IMR-90 (cell line): ENCODE data around the gene STAM2. TPM values are rescaled to one million over a fixed set of nuclear protein-coding genes. Genes with fewer than 3 reads are reported as not detected.
A peak's percentile ranks its signal among the peaks of the same experiment; 100 is the strongest.

ENCODE experiments used
- ATAC-seq: fragments of 200-7000 bp; cut with Tn5 transposase; 2 replicates; pipeline ENCODE4 v1.9.1; 2020; ENCODE audit warnings: low read depth, mild to moderate bottlenecking, moderate library complexity
- BruUV-seq: library from RNA; stranded (reverse); fragments of 400-500 nt; replicated peaks from 2 replicates; lab custom pipeline; 2021; lab: Mats Ljungman, UMichigan
- CTCF ChIA-PET: fragments of 300-600 bp; formaldehyde crosslinking; extraction: SDS; loops from one replicate; lab custom pipeline; 2021; ENCODE audit warnings: antibody characterized with exemption; lab: Yijun Ruan, JAX
- POLR2A ChIA-PET: fragments of 300-600 bp; sonication (Branson Sonifier 250); formaldehyde crosslinking; loops from one replicate; lab custom pipeline; 2022; ENCODE audit warnings: antibody characterized with exemption; ENCODE audit not compliant: unreplicated experiment; lab: Charles Lee
- DNase-seq: peaks from one replicate; pipeline ENCODE4 v3.0.0; 2013
- H2AFZ ChIP-seq: replicated peaks from 2 replicates; pipeline ENCODE3; 2013; ENCODE audit warnings: low read length, mild to moderate bottlenecking; ENCODE audit not compliant: poor library complexity
- H2AK5ac ChIP-seq: 2 replicates; pipeline ENCODE4 v1.6.1; 2013; ENCODE audit warnings: low read depth, low read length, inconsistent platforms
- H2AK9ac ChIP-seq: replicated peaks from 2 replicates; pipeline ENCODE3; 2013; ENCODE audit warnings: mild to moderate bottlenecking, low read depth, low read length, moderate library complexity; ENCODE audit not compliant: poor library complexity
- H2BK120ac ChIP-seq: 2 replicates; pipeline ENCODE4 v1.6.1; 2013; ENCODE audit warnings: low read depth, low read length, inconsistent platforms
- H2BK15ac ChIP-seq: 3 replicates; pipeline ENCODE4 v1.6.1; 2013; ENCODE audit warnings: low read depth, low read length, inconsistent platforms
- H2BK20ac ChIP-seq: 2 replicates; pipeline ENCODE4 v1.6.1; 2013; ENCODE audit warnings: low read depth, mild to moderate bottlenecking, inconsistent platforms, low read length, moderate library complexity
- H2BK5ac ChIP-seq: 2 replicates; pipeline ENCODE4 v1.6.1; 2013; ENCODE audit warnings: mild to moderate bottlenecking, low read depth, low read length, inconsistent platforms; ENCODE audit not compliant: poor library complexity, severe bottlenecking
- H3K14ac ChIP-seq: replicated peaks from 2 replicates; pipeline ENCODE4 v1.6.1; 2013; ENCODE audit warnings: low read depth, low read length, inconsistent platforms
- H3K18ac ChIP-seq: 2 replicates; pipeline ENCODE4 v1.6.1; 2013; ENCODE audit warnings: low read depth, low read length, control low read depth
- H3K23ac ChIP-seq: 2 replicates; pipeline ENCODE4 v1.6.1; 2013; ENCODE audit warnings: low read depth, low read length, inconsistent platforms
- H3K27ac ChIP-seq: 2 replicates; pipeline ENCODE4 v1.5.1; 2013; ENCODE audit warnings: mild to moderate bottlenecking, control low read depth, low read length; ENCODE audit not compliant: insufficient read depth
- H3K27me3 ChIP-seq: 2 replicates; pipeline ENCODE4 v1.6.1; 2013; ENCODE audit warnings: low read length; ENCODE audit not compliant: control insufficient read depth, insufficient read depth
- H3K36me3 ChIP-seq: 2 replicates; pipeline ENCODE4 v1.6.1; 2013; ENCODE audit warnings: low read length, mixed read lengths; ENCODE audit not compliant: control insufficient read depth, insufficient read depth
- H3K4ac ChIP-seq: 2 replicates; pipeline ENCODE4 v1.6.1; 2013; ENCODE audit warnings: low read depth, low read length, inconsistent platforms
- H3K4me1 ChIP-seq: 2 replicates; pipeline ENCODE4 v1.6.1; 2013; ENCODE audit warnings: low read length, mixed read lengths; ENCODE audit not compliant: control insufficient read depth, insufficient read depth
- H3K4me2 ChIP-seq: 2 replicates; pipeline ENCODE4 v1.6.1; 2013; ENCODE audit warnings: low read depth, mild to moderate bottlenecking, control low read depth, low read length, moderate library complexity
- H3K4me3 ChIP-seq: 2 replicates; pipeline ENCODE4 v1.5.1; 2013; ENCODE audit warnings: low read depth, mild to moderate bottlenecking, control low read depth, low read length, moderate library complexity; ENCODE audit not compliant: insufficient read depth
- H3K56ac ChIP-seq: 2 replicates; pipeline ENCODE4 v1.6.1; 2013; ENCODE audit warnings: low read length, inconsistent platforms; ENCODE audit not compliant: insufficient read depth; ENCODE audit errors: extremely low read depth
- H3K79me1 ChIP-seq, 2 experiments: 2 replicates each; pipeline ENCODE4 v1.6.1; 2013; ENCODE audit warnings: low read length in 2 of 2, inconsistent platforms in 1 of 2, low read depth in 1 of 2
- H3K9ac ChIP-seq: 2 replicates; pipeline ENCODE4 v1.6.1; 2013; ENCODE audit warnings: low read depth, low read length, control low read depth
- H3K9me1 ChIP-seq: 2 replicates; pipeline ENCODE4 v1.6.1; 2013; ENCODE audit warnings: low read length, inconsistent platforms; ENCODE audit not compliant: insufficient read depth
- H3K9me3 ChIP-seq: 2 replicates; pipeline ENCODE4 v1.6.1; 2013; ENCODE audit warnings: low read length; ENCODE audit not compliant: control insufficient read depth, insufficient read depth
- H4K20me1 ChIP-seq: 2 replicates; pipeline ENCODE4 v1.6.1; 2013; ENCODE audit warnings: low read length, inconsistent platforms; ENCODE audit not compliant: insufficient read depth
- H4K5ac ChIP-seq: 2 replicates; pipeline ENCODE4 v1.6.1; 2013; ENCODE audit warnings: mild to moderate bottlenecking, low read depth, low read length, control low read depth
- H4K8ac ChIP-seq, 2 experiments: 2 replicates each; pipeline ENCODE4 v1.6.1; 2013; ENCODE audit warnings: low read depth in 2 of 2, low read length in 2 of 2, control low read depth in 1 of 2, inconsistent platforms in 1 of 2
- H4K91ac ChIP-seq: 2 replicates; pipeline ENCODE4 v1.6.1; 2013; ENCODE audit warnings: low read depth, low read length, inconsistent platforms; ENCODE audit not compliant: insufficient read depth
- BHLHE40 ChIP-seq: fragments of 150-350 bp; IDR thresholded peaks from 2 replicates; pipeline ENCODE4 v1.6.1; 2016; ENCODE audit warnings: mild to moderate bottlenecking, low read depth, low read length
- MAFK ChIP-seq: IDR thresholded peaks from 2 replicates; pipeline ENCODE4 v1.6.1; 2012; ENCODE audit warnings: low read depth, low read length, improper control_type of control experiment
- WGBS, 2 experiments: methylation state at CpG; one replicate each; pipeline versions ENCODE4 v1.1.5 to v1.1.7; 2013; ENCODE audit warnings: missing lambda C conversion rate in 2 of 2; ENCODE audit not compliant: insufficient read length in 1 of 2; ENCODE audit errors: extremely low coverage in 2 of 2; 5-methylcytosine and 5-hydroxymethylcytosine counted together
- dilution Hi-C: fragments of 300-500 bp; cut with HindIII; formaldehyde crosslinking; loops from one replicate; pipeline ENCODE4 v1.14.3; 2018; ENCODE audit warnings: low sequenced_read_pairs; ENCODE audit not compliant: unreplicated experiment
- in situ Hi-C: fragments of 300-500 bp; cut with MboI; formaldehyde crosslinking; loops from 3 replicates; pipeline ENCODE4 v1.14.3; 2019; ENCODE audit warnings: low sequenced_read_pairs, inconsistent platforms, mixed read lengths
- intact Hi-C: fragments of 100-400 bp; cut with micrococcal nuclease; formaldehyde crosslinking; loops from 2 replicates; pipeline ENCODE4 v1.10.0; 2022
- polyA plus RNA-seq, 3 experiments: library from polyadenylated mRNA; depleted of rRNA; stranded (reverse); fragments of >200 nt; gene quantifications; 2 replicates each; pipeline ENCODE4 v1.2.3, GENCODE V29; 2012; ENCODE audit warnings: low replicate concordance in 1 of 3
- total RNA-seq: library from RNA; depleted of rRNA; stranded (reverse); fragments of >200 nt; gene quantifications from 2 replicates; pipeline ENCODE4 v1.2.3, GENCODE V29; 2012

Gene STAM2
- total and polyA plus RNA-seq, 2 of the 4 experiments (the other 2 are of a cell fraction) = 12.5 to 29.2 TPM

GRCh38 chr2:152071518-152071917 lies 104.0 kb downstream of the STAM2 start:
- Histone ChIP-seq H3K4ac (no peak overlapping the region), H3K23ac (no peak overlapping the region), H4K5ac (no peak overlapping the region), H2AK5ac (no peak overlapping the region), H3K4me1 (no peaks in the 10 kb centered on the region), H3K4me3 (no peak overlapping the region), H2AFZ (no peak overlapping the region), H3K14ac (no peak overlapping the region), H3K36me3 (no peaks in the 10 kb centered on the region), H2BK20ac (no peak overlapping the region), H3K4me2 (no peak overlapping the region), H3K79me1 (no peaks in the 10 kb centered on the region), H3K18ac (no peak overlapping the region), H4K8ac (no peak overlapping the region), H3K9ac (no peak overlapping the region), H4K91ac (no peak overlapping the region), H2BK15ac (no peak overlapping the region), H4K20me1 (no peaks in the 10 kb centered on the region), H2BK5ac (no peak overlapping the region), H2BK120ac (no peak overlapping the region), H2AK9ac (no peak overlapping the region), H3K9me1 (peaks cover 3% of the 10 kb centered on the region; the same call in 1 of the 2 replicates), H3K56ac (no peak overlapping the region), H3K27me3 (no peaks in the 10 kb centered on the region; the same call in none of the 2 replicates), H3K9me3 (no peaks in the 10 kb centered on the region), H3K27ac (no peak overlapping the region)
- no CpG with 5 or more reads among the region's 1 CpG for WGBS, 2 experiments
- dilution Hi-C loops (no loop called here), intact Hi-C loops (no loop called here), in situ Hi-C loops (no loop called here)
- POLR2A ChIA-PET = no interaction called here
- no peak for DNase-seq
- TF ChIP-seq BHLHE40 (no peak), MAFK (peak; percentile 89)
- no peak for ATAC-seq
- BruUV-seq = no TSS peak
- CTCF ChIA-PET = no interaction called here
